Measurements from ENCODE around the gene MIDN. TPM values are rescaled to one million over a fixed set of nuclear protein-coding genes. Genes with fewer than 3 reads are reported as not detected.

The MIDN gene
- total and polyA plus RNA-seq, 10 of the 15 experiments (the other 5 are each of a cell fraction or from before 2014, with no cell fraction given), result 0.38 to 51.5 (median 7.2) TPM

DNA sequence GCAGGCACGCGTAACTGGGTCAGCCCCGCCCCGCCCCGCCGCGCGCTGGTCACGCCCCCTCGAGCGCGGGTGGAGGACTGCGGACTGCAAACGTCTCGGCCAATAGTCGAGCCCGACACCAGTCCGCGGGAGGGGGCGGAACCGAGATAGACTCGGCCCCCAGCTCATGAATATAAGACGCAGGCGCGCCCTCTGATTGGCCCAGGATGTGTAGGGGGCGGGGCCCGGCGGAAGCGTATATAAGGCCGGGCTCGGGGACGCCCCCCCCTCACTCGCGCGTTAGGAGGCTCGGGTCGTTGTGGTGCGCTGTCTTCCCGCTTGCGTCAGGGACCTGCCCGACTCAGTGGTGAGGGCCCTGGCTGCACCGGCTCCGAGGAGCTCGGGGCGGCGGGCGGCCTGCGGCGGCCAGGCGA, 20.7 kb downstream of the MIDN start, which contains the start of gene CIRBP (continued):
- TF ChIP-seq, protein P1, sequence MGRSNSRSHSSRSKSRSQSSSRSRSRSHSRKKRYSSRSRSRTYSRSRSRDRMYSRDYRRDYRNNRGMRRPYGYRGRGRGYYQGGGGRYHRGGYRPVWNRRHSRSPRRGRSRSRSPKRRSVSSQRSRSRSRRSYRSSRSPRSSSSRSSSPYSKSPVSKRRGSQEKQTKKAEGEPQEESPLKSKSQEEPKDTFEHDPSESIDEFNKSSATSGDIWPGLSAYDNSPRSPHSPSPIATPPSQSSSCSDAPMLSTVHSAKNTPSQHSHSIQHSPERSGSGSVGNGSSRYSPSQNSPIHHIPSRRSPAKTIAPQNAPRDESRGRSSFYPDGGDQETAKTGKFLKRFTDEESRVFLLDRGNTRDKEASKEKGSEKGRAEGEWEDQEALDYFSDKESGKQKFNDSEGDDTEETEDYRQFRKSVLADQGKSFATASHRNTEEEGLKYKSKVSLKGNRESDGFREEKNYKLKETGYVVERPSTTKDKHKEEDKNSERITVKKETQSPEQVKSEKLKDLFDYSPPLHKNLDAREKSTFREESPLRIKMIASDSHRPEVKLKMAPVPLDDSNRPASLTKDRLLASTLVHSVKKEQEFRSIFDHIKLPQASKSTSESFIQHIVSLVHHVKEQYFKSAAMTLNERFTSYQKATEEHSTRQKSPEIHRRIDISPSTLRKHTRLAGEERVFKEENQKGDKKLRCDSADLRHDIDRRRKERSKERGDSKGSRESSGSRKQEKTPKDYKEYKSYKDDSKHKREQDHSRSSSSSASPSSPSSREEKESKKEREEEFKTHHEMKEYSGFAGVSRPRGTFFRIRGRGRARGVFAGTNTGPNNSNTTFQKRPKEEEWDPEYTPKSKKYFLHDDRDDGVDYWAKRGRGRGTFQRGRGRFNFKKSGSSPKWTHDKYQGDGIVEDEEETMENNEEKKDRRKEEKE (IDR thresholded peaks at IDR 0.05), result no peak
- TF ChIP-seq CEBPB (IDR thresholded peaks at IDR 0.05; ENCODE audit: borderline replicate concordance in 1 of 2, low read depth in 2 of 2, low read length in 2 of 2), result no peak
- TF ChIP-seq NBN (IDR thresholded peaks at IDR 0.05), result peak; percentile 14; the same call in 1 of the 2 replicates
- peak; percentile 11; the same call in 1 of the 2 replicates for TF ChIP-seq BCL11A (IDR thresholded peaks at IDR 0.05; ENCODE audit: low read depth, low read length)
- peak; percentile 91; the same call in 1 of the 2 replicates for TF ChIP-seq CHD1 (IDR thresholded peaks at IDR 0.05; ENCODE audit: low read depth, low read length)
- TF ChIP-seq EGR1 (IDR thresholded peaks at IDR 0.05; ENCODE audit: borderline replicate concordance in 1 of 2, low read depth in 2 of 2, low read length in 2 of 2), result peak in 1 of 2 experiments; percentile 18; a peak in 1 of 3 replicates
- TF ChIP-seq STAT3 (IDR thresholded peaks at IDR 0.05; ENCODE audit: low read depth, low read length), result no peak

DNA sequence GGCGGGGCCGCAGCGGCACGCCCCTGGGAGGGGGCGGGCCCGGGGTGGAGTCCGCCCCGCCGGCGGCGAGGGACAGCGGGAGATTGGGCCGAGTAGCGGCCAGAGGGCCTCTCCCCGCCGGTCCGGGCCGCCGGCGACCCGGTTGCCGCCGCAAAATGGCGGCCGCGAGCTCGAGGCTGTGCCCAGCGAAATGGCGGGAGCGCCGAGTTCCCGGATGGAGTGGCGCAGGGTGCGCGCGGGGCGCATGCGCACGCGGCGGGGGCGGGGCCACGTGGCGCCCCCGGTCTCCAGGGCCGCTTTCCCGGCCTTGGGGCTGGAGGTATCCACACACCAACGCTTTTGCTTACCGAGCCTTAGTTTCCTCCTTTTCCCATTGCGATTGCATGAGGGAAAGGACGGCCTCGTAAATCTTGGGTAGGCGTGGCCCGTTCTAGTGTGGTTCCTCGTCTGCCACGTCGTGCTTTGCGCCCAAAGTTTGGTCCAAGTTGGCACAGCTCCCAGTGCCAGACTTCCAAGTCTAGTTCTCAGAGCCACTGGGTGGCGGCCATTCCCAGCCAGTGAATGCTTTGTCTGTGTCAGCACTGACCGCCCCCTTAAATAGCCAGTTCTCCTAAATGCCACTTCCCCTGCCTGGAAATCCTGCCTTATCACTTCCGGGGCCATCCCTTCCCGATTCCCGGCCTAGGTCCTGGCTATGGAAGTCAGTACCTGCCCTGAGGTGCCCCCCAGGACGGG, 21.3 kb downstream of the MIDN start:
- Histone ChIP-seq H3K4me3 (peak overlapping the region; percentile 98), H3K27me3 (replicated peaks in 1 of 2; ENCODE audit: control insufficient read depth in 2 of 2, insufficient read depth in 2 of 2, low read length in 1 of 2) (no peaks in the 10 kb centered on the region), H4K20me1 (ENCODE audit: control insufficient read depth, insufficient read depth) (no peaks in the 10 kb centered on the region; the same call in 1 of the 2 replicates), H3K36me3 (ENCODE audit: control insufficient read depth in 2 of 2, insufficient read depth in 2 of 2, low read length in 1 of 2) (peaks cover 30 to 32% of the 10 kb centered on the region in 2 experiments), H3K79me2 (ENCODE audit: control insufficient read depth, insufficient read depth, low read length) (peaks cover 50% of the 10 kb centered on the region), H3K4me2 (ENCODE audit: control insufficient read depth, insufficient read depth) (peak overlapping the region; percentile 99), H3K9me3 (replicated peaks; ENCODE audit: control insufficient read depth, insufficient read depth, low read length) (no peaks in the 10 kb centered on the region), H2AFZ (ENCODE audit: control insufficient read depth, low read depth, low read length) (no peak overlapping the region; the same call in 1 of the 2 replicates), H3K4me1 (ENCODE audit: control insufficient read depth, insufficient read depth, low read length) (peaks cover 44% of the 10 kb centered on the region), H3K9ac (ENCODE audit: control insufficient read depth, insufficient read depth, low read length) (peak overlapping the region; percentile 98), H3K27ac (ENCODE audit: control insufficient read depth, insufficient read depth) (peak overlapping the region; percentile 98)
- no peak for FAIRE-seq
- peak; percentile 11 for ATAC-seq
- no peak for DNase-seq (ENCODE audit: low read depth, low spot score)
- under 1% methylated on average over 48 of the region's 64 CpGs for WGBS (ENCODE audit: insufficient coverage, insufficient replicate concordance, low lambda C conversion rate, missing lambda C conversion rate)
- intact Hi-C loops (cut with micrococcal nuclease; ENCODE audit: unreplicated experiment) (loop anchor here (1.0 kb wide), 1 partner anchor 9 kb away; no protein-coding TSS in a partner anchor), in situ Hi-C loops (cut with MboI) (loop anchor here (10.0 kb wide), 1 partner anchor 815 kb away; no protein-coding TSS in a partner anchor)
- ChIA-PET RAD21 (ENCODE audit: unreplicated experiment) (interaction anchor here (1.0 to 5.1 kb wide), 7 partner anchors 10 to 212 kb away, joined by 3 to 336 read pairs (median 7); partner anchors contain the start of gene ATP5F1D), SMC1A (ENCODE audit: uncharacterized antibody, unreplicated experiment) (interaction anchor here (1.0 to 7.3 kb wide), 2 partner anchors 13 to 26 kb away, joined by 3 to 172 read pairs; partner anchors contain the start of gene ATP5F1D), CTCF (interaction anchor here (0.6 to 7.2 kb wide), 5 partner anchors 10 to 250 kb away, joined by 3 to 363 read pairs (median 3); partner anchors contain the start of gene ATP5F1D), POLR2A (interaction anchor here (1.0 to 8.7 kb wide), 11 partner anchors 10 to 362 kb away, joined by 3 to 184 read pairs (median 5); partner anchors contain the start of genes ARHGAP45 and ATP5F1D)
- BruUV-seq (replicated peaks), result TSS peak; percentile 65
- TF ChIP-seq ZNF274 (IDR thresholded peaks at IDR 0.05; ENCODE audit: insufficient read depth, insufficient read length) (no peak), RAD21 (IDR thresholded peaks at IDR 0.05; ENCODE audit: insufficient read depth, low read depth, low read length) (no peak), ZNF217 (IDR thresholded peaks at IDR 0.05) (peak; percentile 72; the same call in 1 of the 2 replicates), KDM1A (IDR thresholded peaks at IDR 0.05; ENCODE audit: borderline replicate concordance) (no peak), YY1 (IDR thresholded peaks at IDR 0.05; ENCODE audit: low read depth, low read length) (peak; percentile 100)
- TF ChIP-seq, protein P2, sequence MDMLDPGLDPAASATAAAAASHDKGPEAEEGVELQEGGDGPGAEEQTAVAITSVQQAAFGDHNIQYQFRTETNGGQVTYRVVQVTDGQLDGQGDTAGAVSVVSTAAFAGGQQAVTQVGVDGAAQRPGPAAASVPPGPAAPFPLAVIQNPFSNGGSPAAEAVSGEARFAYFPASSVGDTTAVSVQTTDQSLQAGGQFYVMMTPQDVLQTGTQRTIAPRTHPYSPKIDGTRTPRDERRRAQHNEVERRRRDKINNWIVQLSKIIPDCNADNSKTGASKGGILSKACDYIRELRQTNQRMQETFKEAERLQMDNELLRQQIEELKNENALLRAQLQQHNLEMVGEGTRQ (IDR thresholded peaks at IDR 0.05; ENCODE audit: borderline replicate concordance, low read depth, low read length), result peak; percentile 77

Measured in GM12878 (cell line).